Vagina (tissue), 2 donors: ENCODE results near the gene CLRN2. TPM values are rescaled to one million over a fixed set of nuclear protein-coding genes. Genes with fewer than 3 reads are reported as not detected.

Source experiments
- DNase-seq, 2 donors: peaks; one replicate each; pipeline ENCODE4 v3.0.0-alpha.2; 2017; ENCODE audit errors: extremely low spot score in 2 of 2
- H3K27ac ChIP-seq: fragments of 200-600 bp; sonication (generic); one replicate; pipeline ENCODE4 v1.5.1; 2019
- H3K27me3 ChIP-seq: fragments of 200-600 bp; sonication (generic); one replicate; pipeline ENCODE4 v1.5.1; 2019
- H3K36me3 ChIP-seq, 2 donors: fragments of 200-600 bp; sonication (generic); one replicate each; pipeline ENCODE4 v1.5.1; 2017 to 2019
- H3K4me1 ChIP-seq: fragments of 200-600 bp; sonication (generic); one replicate; pipeline ENCODE4 v1.5.1; 2019
- H3K4me3 ChIP-seq, 2 donors: fragments of 200-600 bp; sonication (generic); 1 replicate in 1 of 2; 2 replicates in 1 of 2; pipeline ENCODE4 v1.5.1; 2016 to 2019
- H3K9me3 ChIP-seq: fragments of 200-600 bp; sonication (generic); one replicate; pipeline ENCODE4 v1.5.1; 2019
- CTCF ChIP-seq, 3 experiments: fragments of 450-650 bp in 2 of 3; fragments of 200-600 bp in 1 of 3; sonication (generic) in 1 of 3; IDR thresholded peaks; one replicate each; pipeline ENCODE4 v1.5.1; 2017 to 2019; ENCODE audit warnings: antibody characterized with exemption in 3 of 3, mild to moderate bottlenecking in 2 of 3, moderate library complexity in 2 of 3
- POLR2A ChIP-seq, 2 donors: fragments of 450-650 bp; IDR thresholded peaks; one replicate each; pipeline ENCODE4 v1.6.1; 2017; ENCODE audit warnings: antibody characterized with exemption in 2 of 2, mild to moderate bottlenecking in 2 of 2, moderate library complexity in 2 of 2
- POLR2AphosphoS5 ChIP-seq, 2 donors: sonication (generic); formaldehyde crosslinking; IDR thresholded peaks; one replicate each; pipeline ENCODE4 v1.9.0; 2017; ENCODE audit warnings: antibody characterized with exemption in 2 of 2, mild to moderate bottlenecking in 2 of 2, low read depth in 1 of 2; ENCODE audit not compliant: insufficient read depth in 1 of 2
- intact Hi-C: fragments of 100-400 bp; cut with DNase I; formaldehyde crosslinking; loops from one replicate; pipeline ENCODE4 v1.15.1; 2023
- total RNA-seq: library from RNA; depleted of rRNA; stranded (reverse); fragments of >200 nt; gene quantifications from one replicate; pipeline ENCODE4 v1.2.3, GENCODE V29; 2016

CLRN2 gene
- total RNA-seq, 1 donor from 2014 or later: not detected

DNA sequence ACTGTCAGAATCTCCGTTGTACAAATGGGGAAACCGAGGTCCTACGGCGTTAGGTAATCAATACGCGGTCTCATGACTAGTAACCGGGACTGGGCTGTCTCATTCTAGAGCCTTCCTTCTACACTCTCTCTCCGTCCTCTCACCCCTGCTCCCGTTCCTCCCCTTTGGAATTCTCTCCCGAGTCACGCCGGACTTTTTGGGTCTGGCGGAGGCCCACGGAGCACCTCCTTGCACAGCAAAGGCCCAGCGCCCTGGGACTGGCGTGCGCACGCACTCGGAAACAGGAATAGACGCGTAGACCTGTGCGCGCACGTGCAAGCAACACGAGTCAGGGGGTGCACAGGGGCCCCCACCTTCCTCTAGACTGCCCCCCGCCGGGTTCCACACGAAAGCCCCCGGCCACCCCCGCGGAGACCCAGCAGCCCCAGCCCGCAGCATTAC is 3.4 kb upstream of the CLRN2 start:
- H3K9me3 ChIP-seq: no peaks in the 10 kb centered on the region
- peak overlapping the region; percentile 81 for H3K4me3 ChIP-seq
- TF ChIP-seq CTCF (IDR thresholded peaks at IDR 0.05): no peak
- TF ChIP-seq POLR2AphosphoS5 (IDR thresholded peaks at IDR 0.05; ENCODE audit: insufficient read depth in 1 of 2, low read depth in 1 of 2): peak in 1 of 2 donors; percentile 30
- DNase-seq: no peak
- H3K27ac ChIP-seq: peak overlapping the region; percentile 77
- H3K27me3 ChIP-seq: no peaks in the 10 kb centered on the region
- intact Hi-C loops: no loop called here
- H3K36me3 ChIP-seq: peaks cover 0 to 8% of the 10 kb centered on the region in 2 donors
- H3K4me1 ChIP-seq: peaks cover 18% of the 10 kb centered on the region

DNA sequence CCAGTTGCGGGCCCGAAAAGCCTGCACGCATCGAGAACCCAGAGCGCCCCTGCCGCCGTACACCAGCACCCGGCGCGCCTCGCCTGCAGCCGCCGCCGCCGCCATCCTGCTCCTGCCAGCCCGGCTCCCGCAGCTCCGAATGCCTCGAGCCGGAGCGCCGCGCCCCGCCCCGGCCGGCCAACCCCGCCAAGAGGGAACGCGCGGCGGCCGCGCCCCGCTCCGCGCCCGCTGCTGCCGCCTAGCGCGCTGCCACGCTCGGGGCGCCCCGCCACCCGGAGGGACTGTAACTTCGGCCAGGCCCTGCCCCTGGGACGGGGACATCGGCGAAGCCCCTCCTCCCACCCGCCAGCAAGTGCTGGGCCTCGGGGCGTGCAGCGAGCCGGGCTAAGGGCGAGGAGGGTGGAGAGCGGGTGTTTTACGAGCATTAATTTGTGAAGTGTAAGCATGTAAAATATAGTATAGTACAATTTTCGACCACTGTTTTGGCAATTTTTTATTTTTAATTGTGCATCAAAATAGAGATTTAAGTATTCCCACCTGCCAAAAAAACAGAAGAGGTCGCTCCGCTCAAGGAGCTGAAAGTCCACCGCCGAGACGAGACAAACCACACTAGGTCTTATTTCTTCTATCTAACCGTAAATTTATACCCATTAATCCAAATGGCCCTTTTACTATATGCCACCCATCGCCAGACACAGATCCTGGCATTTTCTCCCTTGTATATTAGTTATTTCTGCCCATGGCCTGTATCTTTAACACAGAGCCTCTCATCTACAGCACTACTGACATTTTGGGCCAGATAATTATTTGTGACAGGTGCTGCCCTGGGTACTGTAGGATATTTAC is 2.8 kb upstream of the CLRN2 start, which contains the start of gene QDPR:
QDPR (minus strand) TSS at position 141 of the 846 bp plus-strand sequence; CDS start at position 105, 36 bp downstream.
- DNase-seq: no peak
- no peak for TF ChIP-seq CTCF (IDR thresholded peaks at IDR 0.05)
- no peak for TF ChIP-seq POLR2A (IDR thresholded peaks at IDR 0.05)
- TF ChIP-seq POLR2AphosphoS5 (IDR thresholded peaks at IDR 0.05; ENCODE audit: insufficient read depth in 1 of 2, low read depth in 1 of 2): no peak
- H3K27me3 ChIP-seq: no peaks in the 10 kb centered on the region
- intact Hi-C loops: no loop called here
- peak within 1 kb of the TSS; percentile 81 for H3K4me3 ChIP-seq
- H3K4me1 ChIP-seq: peaks cover 18% of the 10 kb centered on the region
- H3K36me3 ChIP-seq: peaks cover 0 to 8% of the 10 kb centered on the region in 2 donors
- H3K27ac ChIP-seq: peak within 1 kb of the TSS; percentile 77
- no peaks in the 10 kb centered on the region for H3K9me3 ChIP-seq

DNA sequence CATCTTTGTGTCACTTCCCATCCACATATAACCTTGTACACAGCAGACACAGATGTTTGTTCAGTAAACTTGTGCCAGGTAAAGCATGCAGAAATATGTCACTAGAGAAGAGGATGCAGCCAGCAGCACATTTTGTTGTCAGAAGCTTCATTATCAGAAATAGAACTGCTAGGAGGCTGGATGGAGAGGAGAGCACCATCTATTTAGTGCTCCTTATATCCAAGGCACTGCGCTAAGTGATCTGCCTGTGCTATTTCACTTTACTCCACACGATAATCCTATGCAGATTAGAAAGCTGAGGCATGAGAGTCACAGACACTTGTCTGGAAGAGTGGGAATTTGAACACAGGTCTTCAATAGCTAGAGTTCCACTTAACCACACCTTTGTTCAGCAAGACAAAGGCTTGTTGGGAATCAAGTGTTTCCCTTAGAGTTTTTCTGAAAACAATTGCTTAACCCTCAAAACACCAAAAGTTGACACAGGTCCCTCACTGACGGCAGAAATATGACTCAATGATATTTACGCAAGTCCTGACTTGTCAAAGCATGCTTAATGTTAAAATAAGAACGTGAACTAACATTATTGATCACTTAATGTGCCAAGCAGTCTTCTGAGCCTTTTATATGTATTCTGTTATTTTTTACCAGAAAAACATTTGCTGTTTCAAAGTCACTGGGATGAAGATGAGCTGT is 1.8 kb upstream of the CLRN2 start:
- H3K36me3 ChIP-seq: peaks cover 0 to 8% of the 10 kb centered on the region in 2 donors
- no peaks in the 10 kb centered on the region for H3K27me3 ChIP-seq
- peaks cover 18% of the 10 kb centered on the region for H3K4me1 ChIP-seq
- no peak for TF ChIP-seq CTCF (IDR thresholded peaks at IDR 0.05)
- no peak for TF ChIP-seq POLR2AphosphoS5 (IDR thresholded peaks at IDR 0.05; ENCODE audit: insufficient read depth in 1 of 2, low read depth in 1 of 2)
- no peak for TF ChIP-seq POLR2A (IDR thresholded peaks at IDR 0.05)
- intact Hi-C loops: no loop called here
- no peaks in the 10 kb centered on the region for H3K9me3 ChIP-seq
- no peak overlapping the region for H3K27ac ChIP-seq
- no peak for DNase-seq
- H3K4me3 ChIP-seq: no peak overlapping the region

DNA sequence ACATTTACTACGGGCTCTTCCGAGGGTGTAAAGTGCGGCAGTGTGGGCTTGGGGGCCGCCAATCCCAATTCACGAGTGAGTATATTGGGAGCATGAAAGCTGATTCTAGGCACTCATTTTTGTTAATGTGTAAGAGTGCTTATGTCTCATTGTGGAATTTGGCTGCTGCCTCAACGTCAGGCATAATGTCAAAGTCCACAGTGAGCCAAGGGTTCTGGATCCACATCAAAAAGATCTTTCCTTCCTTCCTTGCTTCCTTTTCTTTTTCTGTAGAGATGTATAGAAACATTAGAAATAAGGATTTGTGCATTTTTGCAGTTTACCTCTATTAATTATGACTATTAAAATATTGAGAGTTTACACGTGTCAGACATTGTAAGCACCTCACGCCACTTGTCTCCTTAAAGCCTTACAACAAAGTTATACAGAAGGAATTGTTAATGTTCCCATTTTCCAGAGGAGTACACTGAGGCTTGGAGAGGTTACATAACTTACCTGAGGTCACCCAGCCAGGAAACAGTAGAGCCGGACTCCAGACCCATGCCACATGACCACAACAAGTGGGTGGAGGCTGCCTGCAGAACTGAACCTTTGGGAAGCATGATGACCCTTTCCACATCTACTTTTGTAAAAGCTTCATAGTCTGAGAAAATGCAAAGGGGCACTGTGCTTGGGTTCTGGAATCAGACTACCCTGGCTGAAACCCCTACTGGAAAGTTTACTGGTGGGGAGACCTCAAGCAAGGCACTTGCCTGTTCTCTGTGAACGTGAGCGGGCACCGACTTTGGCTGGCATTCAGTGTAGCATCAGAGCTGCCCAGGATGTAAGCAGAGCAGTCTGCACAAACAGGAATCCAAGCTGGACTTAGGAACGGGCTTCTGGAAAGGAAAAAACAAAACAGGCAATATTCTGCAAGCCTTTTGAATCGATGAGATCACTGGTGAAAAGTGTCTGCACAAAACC is 761 bp downstream of the CLRN2 start:
- no peak for DNase-seq
- no peaks in the 10 kb centered on the region for H3K9me3 ChIP-seq
- TF ChIP-seq CTCF (IDR thresholded peaks at IDR 0.05) (no peak), POLR2A (IDR thresholded peaks at IDR 0.05) (no peak), POLR2AphosphoS5 (IDR thresholded peaks at IDR 0.05; ENCODE audit: insufficient read depth in 1 of 2, low read depth in 1 of 2) (no peak)
- H3K36me3 ChIP-seq: no peaks in the 10 kb centered on the region
- no peak overlapping the region for H3K4me3 ChIP-seq
- no peak overlapping the region for H3K27ac ChIP-seq
- intact Hi-C loops: no loop called here
- no peaks in the 10 kb centered on the region for H3K27me3 ChIP-seq
- H3K4me1 ChIP-seq: peaks cover 4% of the 10 kb centered on the region
